HepG2 (cell line): ENCODE data around the gene SEMA3B. TPM values are rescaled to one million over a fixed set of nuclear protein-coding genes. Genes with fewer than 3 reads are reported as not detected.

Experiments
- CBFB ChIP-seq: sonication (generic); formaldehyde crosslinking; IDR thresholded peaks from 2 replicates; pipeline ENCODE4 v1.4.0; 2020; ENCODE audit warnings: missing genetic modification reagents
- ELF3 ChIP-seq: IDR thresholded peaks from 2 replicates; pipeline ENCODE4 v1.6.1; 2016; ENCODE audit warnings: missing genetic modification reagents, missing compliant biosample characterization
- ETV6 ChIP-seq: sonication (generic); formaldehyde crosslinking; conservative IDR thresholded peaks from 2 replicates; pipeline ENCODE4 v1.4.0; 2020; ENCODE audit warnings: missing genetic modification reagents
- FOXJ3 ChIP-seq: sonication (generic); formaldehyde crosslinking; IDR thresholded peaks from 2 replicates; pipeline ENCODE4 v1.4.0; 2020; ENCODE audit warnings: missing genetic modification reagents, mild to moderate bottlenecking, borderline replicate concordance
- HOXD1 ChIP-seq: sonication (generic); formaldehyde crosslinking; IDR thresholded peaks from 2 replicates; pipeline ENCODE4 v1.5.0; 2020; ENCODE audit warnings: missing genetic modification reagents
- ISX ChIP-seq: sonication (generic); formaldehyde crosslinking; conservative IDR thresholded peaks from 2 replicates; pipeline ENCODE4 v1.5.0; 2020; ENCODE audit warnings: missing genetic modification reagents
- JUN ChIP-seq: sonication (generic); formaldehyde crosslinking; IDR thresholded peaks from 2 replicates; pipeline ENCODE4 v1.4.0; 2020; ENCODE audit warnings: mild to moderate bottlenecking, missing genetic modification reagents
- KLF11 ChIP-seq: IDR thresholded peaks from 2 replicates; pipeline ENCODE4 v1.6.1; 2016; ENCODE audit warnings: missing compliant biosample characterization
- MYNN ChIP-seq: sonication (generic); formaldehyde crosslinking; IDR thresholded peaks from 2 replicates; pipeline ENCODE4 v1.4.0; 2020; ENCODE audit warnings: mild to moderate bottlenecking, low read depth, missing genetic modification reagents
- PAX8 ChIP-seq: sonication (generic); formaldehyde crosslinking; IDR thresholded peaks from 2 replicates; pipeline ENCODE4 v1.8.0; 2022; ENCODE audit warnings: mild to moderate bottlenecking, missing genetic modification reagents, borderline replicate concordance
- POLR2AphosphoS2 ChIP-seq: IDR thresholded peaks from 2 replicates; pipeline ENCODE4 v1.6.1; 2011; ENCODE audit warnings: low read depth, low read length, improper control_type of control experiment
- ZNF331 ChIP-seq: sonication (generic); formaldehyde crosslinking; IDR thresholded peaks from 2 replicates; pipeline ENCODE4 v1.4.0; 2020; ENCODE audit warnings: missing genetic modification reagents
- ZNF546 ChIP-seq: sonication (generic); formaldehyde crosslinking; conservative IDR thresholded peaks from 2 replicates; pipeline ENCODE4 v1.8.1; 2023; ENCODE audit warnings: mild to moderate bottlenecking, missing genetic modification reagents
- ZNF570 ChIP-seq: sonication (generic); formaldehyde crosslinking; IDR thresholded peaks from 2 replicates; pipeline ENCODE4 v1.4.0; 2020; ENCODE audit warnings: mild to moderate bottlenecking, missing genetic modification reagents, borderline replicate concordance
- ZNF589 ChIP-seq: sonication (generic); formaldehyde crosslinking; conservative IDR thresholded peaks from 2 replicates; pipeline ENCODE4 v1.8.0; 2022; ENCODE audit warnings: mild to moderate bottlenecking, moderate library complexity, missing genetic modification reagents
- ZNF644 ChIP-seq: IDR thresholded peaks from 2 replicates; pipeline ENCODE4 v1.6.1; 2016; ENCODE audit warnings: low read depth
- polyA plus RNA-seq, 8 experiments: library from polyadenylated mRNA; depleted of rRNA in 3 of 8; stranded (reverse) in 7 of 8; unstranded in 1 of 8; fragments of >200 nt; fragmentation: Illumina TruSeq in 4 of 8; extraction: Trizol in 4 of 8; gene quantifications; 2 replicates each; pipeline versions ENCODE4 v1.2.1 to v1.2.3, GENCODE V29; 2011 to 2016; ENCODE audit warnings: low read depth in 4 of 8, missing spikeins in 1 of 8, mixed read lengths in 1 of 8; ENCODE audit not compliant: insufficient read depth in 1 of 8
- total RNA-seq, 5 experiments: library from RNA; depleted of rRNA; stranded (reverse); fragments of >200 nt; fragmentation: Illumina TruSeq; extraction: Trizol; gene quantifications; 2 replicates each; pipeline ENCODE4 v1.2.3, GENCODE V29; 2016; ENCODE audit warnings: low read depth in 1 of 5
- TF ChIP-seq, protein P1 (sequence below): sonication (generic); formaldehyde crosslinking; IDR thresholded peaks from 2 replicates; pipeline ENCODE4 v1.4.0; 2020; ENCODE audit warnings: missing genetic modification reagents, borderline replicate concordance
- TF ChIP-seq, protein P2 (sequence below): sonication (generic); formaldehyde crosslinking; IDR thresholded peaks from 2 replicates; pipeline ENCODE4 v1.5.1; 2020; ENCODE audit warnings: missing genetic modification reagents, mild to moderate bottlenecking, borderline replicate concordance
- TF ChIP-seq, protein P3 (sequence below): sonication (generic); formaldehyde crosslinking; IDR thresholded peaks from 2 replicates; pipeline ENCODE4 v1.4.0; 2020; ENCODE audit warnings: mild to moderate bottlenecking, low read depth, missing genetic modification reagents
- TF ChIP-seq, protein P4 (sequence below): sonication (generic); formaldehyde crosslinking; IDR thresholded peaks from 2 replicates; pipeline ENCODE4 v1.4.0; 2020; ENCODE audit warnings: mild to moderate bottlenecking, missing genetic modification reagents
- TF ChIP-seq, protein P5 (sequence below): sonication (generic); formaldehyde crosslinking; IDR thresholded peaks from 2 replicates; pipeline ENCODE4 v1.5.1; 2020; ENCODE audit warnings: missing genetic modification reagents, mild to moderate bottlenecking, borderline replicate concordance

Gene SEMA3B
- total and polyA plus RNA-seq, 2 of the 13 experiments (the other 11 are each of a cell fraction or from before 2014, with no cell fraction given) = 93.2 to 158 TPM

DNA sequence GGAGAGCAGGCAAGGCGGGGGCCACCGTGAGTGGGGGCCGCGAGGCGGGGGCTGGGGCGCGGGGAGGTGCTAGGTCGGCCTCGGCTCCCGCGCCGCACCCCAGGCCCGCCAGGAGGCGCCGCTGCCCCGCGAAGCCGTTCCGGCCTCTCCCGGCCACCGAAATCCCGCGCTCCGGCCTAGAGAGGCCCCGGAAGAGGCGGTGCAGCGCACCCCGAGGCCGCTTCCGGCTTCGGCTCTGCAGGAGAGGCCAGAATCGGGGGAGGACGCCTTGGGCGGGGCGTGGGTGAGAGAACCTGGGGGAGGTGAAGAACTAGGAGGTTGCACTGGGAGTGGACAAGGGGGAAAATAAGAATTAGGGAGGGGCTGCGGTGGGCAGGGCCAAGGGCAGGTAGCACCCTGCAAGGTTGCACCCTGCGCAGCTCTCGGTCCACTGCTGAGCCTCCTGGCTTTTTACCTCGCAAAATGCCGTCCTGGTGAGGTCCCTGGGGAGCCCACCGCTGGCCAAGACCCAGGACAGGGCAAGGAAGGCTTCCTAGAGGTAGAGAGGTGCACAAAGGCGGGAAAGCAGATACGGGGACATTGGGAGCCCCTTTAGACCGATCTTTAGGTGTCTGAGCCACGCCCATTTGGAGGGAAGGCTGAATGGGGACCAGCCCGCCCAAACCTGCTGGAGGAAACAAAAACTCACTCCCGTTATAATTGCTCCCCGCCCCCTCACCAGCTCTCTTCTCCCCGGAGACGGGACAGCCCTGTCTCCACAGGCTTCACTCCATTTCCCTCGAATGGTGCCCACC lies 41.4 kb upstream of the SEMA3B start (continued):
- TF ChIP-seq, protein P1, sequence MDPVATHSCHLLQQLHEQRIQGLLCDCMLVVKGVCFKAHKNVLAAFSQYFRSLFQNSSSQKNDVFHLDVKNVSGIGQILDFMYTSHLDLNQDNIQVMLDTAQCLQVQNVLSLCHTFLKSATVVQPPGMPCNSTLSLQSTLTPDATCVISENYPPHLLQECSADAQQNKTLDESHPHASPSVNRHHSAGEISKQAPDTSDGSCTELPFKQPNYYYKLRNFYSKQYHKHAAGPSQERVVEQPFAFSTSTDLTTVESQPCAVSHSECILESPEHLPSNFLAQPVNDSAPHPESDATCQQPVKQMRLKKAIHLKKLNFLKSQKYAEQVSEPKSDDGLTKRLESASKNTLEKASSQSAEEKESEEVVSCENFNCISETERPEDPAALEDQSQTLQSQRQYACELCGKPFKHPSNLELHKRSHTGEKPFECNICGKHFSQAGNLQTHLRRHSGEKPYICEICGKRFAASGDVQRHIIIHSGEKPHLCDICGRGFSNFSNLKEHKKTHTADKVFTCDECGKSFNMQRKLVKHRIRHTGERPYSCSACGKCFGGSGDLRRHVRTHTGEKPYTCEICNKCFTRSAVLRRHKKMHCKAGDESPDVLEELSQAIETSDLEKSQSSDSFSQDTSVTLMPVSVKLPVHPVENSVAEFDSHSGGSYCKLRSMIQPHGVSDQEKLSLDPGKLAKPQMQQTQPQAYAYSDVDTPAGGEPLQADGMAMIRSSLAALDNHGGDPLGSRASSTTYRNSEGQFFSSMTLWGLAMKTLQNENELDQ (CRISPR knock-in tag) = no peak
- TF ChIP-seq ZNF546 (CRISPR knock-in tag) (peak; percentile 80; the same call in 1 of the 2 replicates), ZNF644 (CRISPR knock-in tag) (no peak), CBFB (CRISPR knock-in tag) (peak; percentile 67; the same call in 1 of the 2 replicates), POLR2AphosphoS2 (no peak), ZNF589 (CRISPR knock-in tag) (peak; percentile 47; the same call in 1 of the 2 replicates), ZNF331 (CRISPR knock-in tag) (peak; percentile 70), HOXD1 (CRISPR knock-in tag) (0 out of 2 replicates have a peak, but pooled peaks have one; percentile 30), ZNF570 (no peak), KLF11 (peak; percentile 77; the same call in 1 of the 2 replicates), MYNN (CRISPR knock-in tag) (0 out of 2 replicates have a peak, but pooled peaks have one; percentile 75), ETV6 (CRISPR knock-in tag) (peak; percentile 44; the same call in 1 of the 2 replicates), PAX8 (CRISPR knock-in tag) (no peak), ISX (CRISPR knock-in tag) (no peak), JUN (no peak), ELF3 (CRISPR knock-in tag) (peak; percentile 91), FOXJ3 (CRISPR knock-in tag) (no peak)
- TF ChIP-seq, protein P2, sequence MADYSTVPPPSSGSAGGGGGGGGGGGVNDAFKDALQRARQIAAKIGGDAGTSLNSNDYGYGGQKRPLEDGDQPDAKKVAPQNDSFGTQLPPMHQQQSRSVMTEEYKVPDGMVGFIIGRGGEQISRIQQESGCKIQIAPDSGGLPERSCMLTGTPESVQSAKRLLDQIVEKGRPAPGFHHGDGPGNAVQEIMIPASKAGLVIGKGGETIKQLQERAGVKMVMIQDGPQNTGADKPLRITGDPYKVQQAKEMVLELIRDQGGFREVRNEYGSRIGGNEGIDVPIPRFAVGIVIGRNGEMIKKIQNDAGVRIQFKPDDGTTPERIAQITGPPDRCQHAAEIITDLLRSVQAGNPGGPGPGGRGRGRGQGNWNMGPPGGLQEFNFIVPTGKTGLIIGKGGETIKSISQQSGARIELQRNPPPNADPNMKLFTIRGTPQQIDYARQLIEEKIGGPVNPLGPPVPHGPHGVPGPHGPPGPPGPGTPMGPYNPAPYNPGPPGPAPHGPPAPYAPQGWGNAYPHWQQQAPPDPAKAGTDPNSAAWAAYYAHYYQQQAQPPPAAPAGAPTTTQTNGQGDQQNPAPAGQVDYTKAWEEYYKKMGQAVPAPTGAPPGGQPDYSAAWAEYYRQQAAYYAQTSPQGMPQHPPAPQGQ (CRISPR knock-in tag) = no peak
- TF ChIP-seq, protein P3, sequence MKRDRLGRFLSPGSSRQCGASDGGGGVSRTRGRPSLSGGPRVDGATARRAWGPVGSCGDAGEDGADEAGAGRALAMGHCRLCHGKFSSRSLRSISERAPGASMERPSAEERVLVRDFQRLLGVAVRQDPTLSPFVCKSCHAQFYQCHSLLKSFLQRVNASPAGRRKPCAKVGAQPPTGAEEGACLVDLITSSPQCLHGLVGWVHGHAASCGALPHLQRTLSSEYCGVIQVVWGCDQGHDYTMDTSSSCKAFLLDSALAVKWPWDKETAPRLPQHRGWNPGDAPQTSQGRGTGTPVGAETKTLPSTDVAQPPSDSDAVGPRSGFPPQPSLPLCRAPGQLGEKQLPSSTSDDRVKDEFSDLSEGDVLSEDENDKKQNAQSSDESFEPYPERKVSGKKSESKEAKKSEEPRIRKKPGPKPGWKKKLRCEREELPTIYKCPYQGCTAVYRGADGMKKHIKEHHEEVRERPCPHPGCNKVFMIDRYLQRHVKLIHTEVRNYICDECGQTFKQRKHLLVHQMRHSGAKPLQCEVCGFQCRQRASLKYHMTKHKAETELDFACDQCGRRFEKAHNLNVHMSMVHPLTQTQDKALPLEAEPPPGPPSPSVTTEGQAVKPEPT (CRISPR knock-in tag) = no peak
- TF ChIP-seq, protein P4, sequence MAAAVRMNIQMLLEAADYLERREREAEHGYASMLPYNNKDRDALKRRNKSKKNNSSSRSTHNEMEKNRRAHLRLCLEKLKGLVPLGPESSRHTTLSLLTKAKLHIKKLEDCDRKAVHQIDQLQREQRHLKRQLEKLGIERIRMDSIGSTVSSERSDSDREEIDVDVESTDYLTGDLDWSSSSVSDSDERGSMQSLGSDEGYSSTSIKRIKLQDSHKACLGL (CRISPR knock-in tag) = peak; percentile 50; the same call in 1 of the 2 replicates
- TF ChIP-seq, protein P5, sequence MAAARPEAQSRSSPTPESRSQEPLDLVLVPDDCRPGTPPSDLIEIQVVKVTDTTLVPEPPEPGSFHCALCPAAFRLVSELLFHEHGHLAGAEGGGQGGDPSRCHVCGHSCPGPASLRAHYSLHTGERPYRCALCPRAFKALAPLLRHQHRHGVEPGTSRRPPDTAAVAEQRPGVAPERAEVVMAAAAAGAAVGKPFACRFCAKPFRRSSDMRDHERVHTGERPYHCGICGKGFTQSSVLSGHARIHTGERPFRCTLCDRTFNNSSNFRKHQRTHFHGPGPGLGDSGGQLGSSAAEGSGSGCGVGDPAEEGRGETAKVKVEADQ (CRISPR knock-in tag) = peak; percentile 76; the same call in 1 of the 2 replicates
